ENCODE data around the gene MOB3B. TPM values are rescaled to one million over a fixed set of nuclear protein-coding genes. Genes with fewer than 3 reads are reported as not detected.

Gene MOB3B
- total and polyA plus RNA-seq, 2 of the 13 experiments (the other 11 are each of a cell fraction or from before 2014, with no cell fraction given): 0.03 to 0.09 TPM

DNA sequence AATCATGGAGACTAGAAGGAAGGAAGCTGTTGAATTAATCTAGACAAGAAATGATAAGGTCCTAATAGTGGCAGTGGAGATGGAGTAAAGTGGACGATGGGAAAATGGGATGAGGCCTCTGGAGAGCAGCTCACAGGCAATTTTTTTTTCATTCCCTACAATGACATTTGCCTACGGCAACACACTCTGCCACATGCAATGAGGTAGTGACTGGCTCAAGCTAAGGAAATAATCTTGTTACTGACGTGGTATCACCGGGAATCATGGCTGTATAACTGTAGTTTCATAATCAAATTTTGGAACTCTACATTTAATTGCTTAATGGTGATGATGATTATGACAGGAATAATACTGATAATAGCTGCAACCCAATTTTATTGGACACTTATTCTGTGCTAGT, 12.1 kb upstream of the MOB3B start (continued):
- TF ChIP-seq, protein P1, sequence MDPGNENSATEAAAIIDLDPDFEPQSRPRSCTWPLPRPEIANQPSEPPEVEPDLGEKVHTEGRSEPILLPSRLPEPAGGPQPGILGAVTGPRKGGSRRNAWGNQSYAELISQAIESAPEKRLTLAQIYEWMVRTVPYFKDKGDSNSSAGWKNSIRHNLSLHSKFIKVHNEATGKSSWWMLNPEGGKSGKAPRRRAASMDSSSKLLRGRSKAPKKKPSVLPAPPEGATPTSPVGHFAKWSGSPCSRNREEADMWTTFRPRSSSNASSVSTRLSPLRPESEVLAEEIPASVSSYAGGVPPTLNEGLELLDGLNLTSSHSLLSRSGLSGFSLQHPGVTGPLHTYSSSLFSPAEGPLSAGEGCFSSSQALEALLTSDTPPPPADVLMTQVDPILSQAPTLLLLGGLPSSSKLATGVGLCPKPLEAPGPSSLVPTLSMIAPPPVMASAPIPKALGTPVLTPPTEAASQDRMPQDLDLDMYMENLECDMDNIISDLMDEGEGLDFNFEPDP (CRISPR knock-in tag; conservative IDR thresholded peaks at IDR 0.05): no peak
- TF ChIP-seq RBM39 (IDR thresholded peaks at IDR 0.05; ENCODE audit: low read depth, low read length, poor library complexity, severe bottlenecking) (no peak), ZMYM2 (CRISPR knock-in tag; IDR thresholded peaks at IDR 0.05) (no peak)

GRCh38 chr9:27540502-27540901, 10.9 kb upstream of the MOB3B start:
- Histone ChIP-seq H3K4me2 (ENCODE audit: low read depth, low read length) (no peak overlapping the region), H3K9me3 (ENCODE audit: low read length) (no peaks in the 10 kb centered on the region), H4K20me1 (ENCODE audit: insufficient read depth, low read length) (no peaks in the 10 kb centered on the region), H3K9ac (ENCODE audit: insufficient read depth, low read depth, low read length) (no peak overlapping the region), H3K36me3 (replicated peaks in 1 of 2; ENCODE audit: control insufficient read depth in 1 of 2, insufficient read depth in 2 of 2, low read length in 2 of 2) (no peaks in the 10 kb centered on the region), H3K27me3 (ENCODE audit: control insufficient read depth in 1 of 2, insufficient read depth in 2 of 2, low read length in 2 of 2) (no peaks in the 10 kb centered on the region), H3K27ac (ENCODE audit: extremely low read length, insufficient read depth, low read length) (no peak overlapping the region), H3K4me1 (ENCODE audit: insufficient read depth, low read length) (peaks cover 44% of the 10 kb centered on the region), H3K79me2 (ENCODE audit: insufficient read depth, low read length) (no peaks in the 10 kb centered on the region), H2AFZ (ENCODE audit: low read length) (no peak overlapping the region), H3K4me3 (replicated peaks in 1 of 3; ENCODE audit: insufficient read depth in 1 of 3, low read depth in 2 of 3, low read length in 3 of 3) (no peak overlapping the region)
- BruUV-seq (replicated peaks): no TSS peak
- FAIRE-seq (no peak), ATAC-seq (no peak), DNase-seq (ENCODE audit: low spot score) (no peak)
- 100% methylated on average over 1 of the region's 1 CpG for WGBS (ENCODE audit: low lambda C conversion rate)
- in situ Hi-C loops (cut with HindIII; ENCODE audit: extremely low pct_ligation_motif_present, low pct_unique_long_range_greater_than_20kb): no loop called here
- intact Hi-C loops (cut with micrococcal nuclease; ENCODE audit: unreplicated experiment): no loop called here
- ChIA-PET POLR2A (no interaction called here), CTCF (ENCODE audit: low intra/inter-chr PET ratio, low total read pairs) (no interaction called here)
- TF ChIP-seq PRMT3 (CRISPR knock-in tag; IDR thresholded peaks at IDR 0.05; ENCODE audit: borderline replicate concordance, low read depth): no peak
- no peak for TF ChIP-seq ZNF777 (CRISPR knock-in tag; IDR thresholded peaks at IDR 0.05)
- TF ChIP-seq KLF16 (CRISPR knock-in tag; IDR thresholded peaks at IDR 0.05): no peak

Measured in HepG2 (cell line).